Ectodermal cell (in vitro differentiated cells): ENCODE measurements around the gene HMHB1.

Experiments used
- H3K27ac ChIP-seq: 2 replicates; pipeline ENCODE4 v1.7.0; 2013; ENCODE audit warnings: mild to moderate bottlenecking, low read depth, low read length; ENCODE audit not compliant: insufficient read depth, poor library complexity, severe bottlenecking
- H3K27me3 ChIP-seq: 2 replicates; pipeline ENCODE4 v1.7.0; 2013; ENCODE audit warnings: mild to moderate bottlenecking, low read length; ENCODE audit not compliant: insufficient read depth, control insufficient read depth, poor library complexity, severe bottlenecking
- H3K36me3 ChIP-seq: one replicate; pipeline ENCODE4 v1.7.0; 2013; ENCODE audit warnings: low read length; ENCODE audit not compliant: control insufficient read depth, insufficient read depth
- H3K4me1 ChIP-seq: one replicate; pipeline ENCODE4 v1.7.0; 2013; ENCODE audit warnings: low read length; ENCODE audit not compliant: control insufficient read depth, insufficient read depth
- H3K4me3 ChIP-seq: 2 replicates; pipeline ENCODE4 v1.7.0; 2013; ENCODE audit warnings: low read depth, low read length, control low read depth; ENCODE audit not compliant: insufficient read depth
- H3K9me3 ChIP-seq: 2 replicates; pipeline ENCODE4 v1.7.0; 2013; ENCODE audit warnings: mild to moderate bottlenecking, low read length, moderate library complexity; ENCODE audit not compliant: control insufficient read depth
- WGBS, 2 experiments: methylation state at CpG; one replicate each; pipeline ENCODE4 v1.1.7; 2013; ENCODE audit warnings: missing lambda C conversion rate in 2 of 2; 5-methylcytosine and 5-hydroxymethylcytosine counted together

The HMHB1 gene

GRCh38 chr5:143779506-143779905 lies 32.5 kb upstream of the HMHB1 start:
- no peak overlapping the region for H3K4me3 ChIP-seq
- peaks cover 16% of the 10 kb centered on the region for H3K4me1 ChIP-seq
- WGBS, 2 experiments = 90 to 94% methylated on average over 2 of the region's 2 CpGs
- no peaks in the 10 kb centered on the region for H3K27me3 ChIP-seq
- H3K9me3 ChIP-seq = no peaks in the 10 kb centered on the region
- no peak overlapping the region for H3K27ac ChIP-seq
- H3K36me3 ChIP-seq = no peaks in the 10 kb centered on the region

DNA sequence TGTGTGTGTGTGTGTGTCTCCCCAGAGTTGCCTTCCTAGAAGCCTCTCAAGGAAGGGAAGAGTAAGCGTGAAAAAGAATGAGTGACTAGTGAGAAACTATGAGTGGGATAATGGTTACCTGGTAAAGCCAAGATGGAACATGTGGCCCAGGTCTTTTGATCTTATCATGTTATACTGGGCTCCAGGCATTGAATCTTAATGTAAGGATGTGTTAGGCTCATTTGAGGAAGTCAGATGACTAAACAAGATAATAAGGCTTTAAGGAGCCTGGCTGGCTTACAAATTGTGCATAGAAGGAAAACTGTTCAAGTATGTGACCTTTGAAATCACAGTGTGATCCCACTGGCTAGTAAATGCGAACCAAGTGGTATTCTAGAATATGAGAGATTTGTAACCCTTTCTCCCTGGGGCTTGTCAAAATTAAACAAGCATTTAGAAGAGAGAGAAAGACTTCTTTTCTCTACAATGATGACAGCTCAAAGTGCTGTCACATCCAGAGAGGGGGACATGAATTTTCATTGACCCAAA lies 29.9 kb upstream of the HMHB1 start:
- Histone ChIP-seq H3K27ac (peak overlapping the region; percentile 61), H3K36me3 (no peaks in the 10 kb centered on the region)
- 91 to 92% methylated on average over 2 of the region's 2 CpGs for whole genome bisulfite sequencing, 2 experiments

DNA sequence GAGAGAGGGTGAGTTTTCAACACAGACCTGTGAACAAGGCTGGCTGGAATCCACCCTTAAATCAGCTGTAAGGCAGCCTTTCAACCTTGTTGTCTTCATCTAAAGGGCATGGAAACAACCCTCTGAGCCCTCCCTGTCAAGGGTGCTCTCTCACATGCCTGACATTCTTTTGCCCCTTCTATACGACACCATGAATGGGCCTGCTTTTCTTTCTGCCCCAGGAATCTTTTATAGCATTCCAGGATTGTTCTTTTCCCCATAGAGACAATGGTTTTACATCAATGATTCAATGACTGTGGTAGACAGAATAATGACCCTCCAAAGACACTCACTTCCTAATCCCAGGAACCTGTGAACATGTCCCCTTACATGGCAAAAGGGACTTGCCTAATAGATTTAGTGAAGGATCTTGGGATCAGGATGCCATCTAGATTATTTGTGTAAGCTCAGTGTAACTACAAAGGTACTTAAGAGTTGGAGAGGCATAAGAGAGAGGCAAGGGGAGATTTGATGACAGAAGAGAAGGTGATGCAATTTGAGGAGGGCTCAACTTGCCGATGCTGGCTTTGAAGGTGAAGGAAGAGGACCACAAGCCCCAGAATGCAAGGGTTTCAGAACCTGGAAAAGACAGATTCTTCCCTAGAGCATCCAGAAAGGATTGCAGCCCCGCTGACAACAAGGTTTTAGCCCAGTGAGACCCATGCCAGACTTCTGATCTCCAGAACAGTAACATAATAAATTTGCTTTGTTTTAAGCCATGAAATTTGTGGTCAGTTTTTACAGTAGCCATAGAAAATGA lies 29.2 kb upstream of the HMHB1 start:
- Histone ChIP-seq H3K36me3 (no peaks in the 10 kb centered on the region), H3K27me3 (no peaks in the 10 kb centered on the region), H3K27ac (peak overlapping the region; percentile 61), H3K4me3 (no peak overlapping the region), H3K4me1 (peaks cover 16% of the 10 kb centered on the region), H3K9me3 (no peaks in the 10 kb centered on the region)
- 55 to 56% methylated on average over 3 of the region's 3 CpGs for WGBS, 2 experiments

More for the DNA sequence above, 29.9 kb upstream of the HMHB1 start:
- Histone ChIP-seq H3K4me3 (no peak overlapping the region), H3K9me3 (no peaks in the 10 kb centered on the region), H3K27me3 (no peaks in the 10 kb centered on the region), H3K4me1 (peaks cover 16% of the 10 kb centered on the region)

- H3K4me1 ChIP-seq = peaks cover 9% of the 10 kb centered on the region
- H3K36me3 ChIP-seq = no peaks in the 10 kb centered on the region
- no peaks in the 10 kb centered on the region for H3K9me3 ChIP-seq
- no peak overlapping the region for H3K27ac ChIP-seq
- 85 to 91% methylated on average over 1 of the region's 1 CpG for WGBS, 2 experiments
- H3K4me3 ChIP-seq = no peak overlapping the region
- no peaks in the 10 kb centered on the region for H3K27me3 ChIP-seq
Measured at GRCh38 chr5:143788401-143788800, 23.6 kb upstream of the HMHB1 start.

- no peak overlapping the region for H3K4me3 ChIP-seq
- 91 to 92% methylated on average over 2 of the region's 2 CpGs for WGBS, 2 experiments
- H3K9me3 ChIP-seq = no peaks in the 10 kb centered on the region
- H3K36me3 ChIP-seq = no peaks in the 10 kb centered on the region
- no peak overlapping the region for H3K27ac ChIP-seq
- peaks cover 9% of the 10 kb centered on the region for H3K4me1 ChIP-seq
- H3K27me3 ChIP-seq = no peaks in the 10 kb centered on the region
Measured at GRCh38 chr5:143790457-143791112, 21.4 kb upstream of the HMHB1 start.

DNA sequence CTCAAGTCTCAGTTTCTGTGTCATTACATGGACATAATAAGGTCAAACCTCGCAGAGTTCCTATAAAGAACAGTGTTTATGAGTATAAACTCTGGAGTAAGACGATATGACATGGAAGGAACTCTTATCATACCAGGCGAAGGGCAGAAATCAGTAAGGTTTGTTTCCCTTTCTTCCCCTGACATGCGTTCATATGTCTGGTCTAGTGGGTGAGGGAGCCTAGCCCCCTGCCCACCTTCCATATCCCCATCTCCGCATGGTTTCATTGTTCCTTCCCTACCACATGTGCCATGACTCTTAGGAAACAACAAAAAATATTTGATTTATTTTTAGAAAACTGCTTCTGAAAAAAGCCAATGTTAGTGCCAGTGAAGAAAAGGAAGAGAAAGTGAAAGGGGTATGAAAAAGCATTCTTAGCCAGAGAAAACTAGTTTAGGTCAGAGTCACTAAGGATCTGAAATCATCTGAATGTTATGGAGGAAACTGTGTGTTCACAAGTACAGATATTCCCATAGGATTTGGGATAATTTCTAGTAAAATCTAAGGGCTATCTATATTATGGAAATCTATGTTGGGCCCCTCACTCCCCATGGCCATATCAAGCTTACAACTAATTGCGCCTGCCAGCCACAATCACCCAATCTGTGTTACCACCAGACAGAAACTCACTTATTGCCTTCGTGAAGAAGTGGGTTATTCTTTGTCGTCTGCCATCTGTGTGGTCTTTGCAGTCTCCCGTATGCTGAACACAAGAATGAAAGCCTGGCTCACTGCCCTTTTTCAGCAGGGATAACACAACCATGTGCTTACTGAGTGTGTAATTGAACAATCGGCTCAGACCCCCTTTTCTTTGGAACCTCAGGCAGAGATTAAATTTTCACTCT lies 19.9 kb upstream of the HMHB1 start:
- Histone ChIP-seq H3K4me3 (no peak overlapping the region), H3K27ac (no peak overlapping the region), H3K27me3 (no peaks in the 10 kb centered on the region), H3K36me3 (no peaks in the 10 kb centered on the region), H3K4me1 (peaks cover 9% of the 10 kb centered on the region), H3K9me3 (no peaks in the 10 kb centered on the region)
- WGBS, 2 experiments = 84 to 85% methylated on average over 9 to 10 of the region's 10 CpGs

GRCh38 chr5:143793249-143793648 lies 18.7 kb upstream of the HMHB1 start:
- H3K9me3 ChIP-seq = no peaks in the 10 kb centered on the region
- no peak overlapping the region for H3K27ac ChIP-seq
- H3K27me3 ChIP-seq = no peaks in the 10 kb centered on the region
- peaks cover 9% of the 10 kb centered on the region for H3K4me1 ChIP-seq
- 57 to 69% methylated on average over 1 to 2 of the region's 2 CpGs for WGBS, 2 experiments
- no peak overlapping the region for H3K4me3 ChIP-seq
- H3K36me3 ChIP-seq = no peaks in the 10 kb centered on the region

GRCh38 chr5:143796125-143796524 lies 15.8 kb upstream of the HMHB1 start:
- Histone ChIP-seq H3K4me1 (peaks cover 9% of the 10 kb centered on the region), H3K27ac (no peak overlapping the region), H3K36me3 (no peaks in the 10 kb centered on the region), H3K27me3 (no peaks in the 10 kb centered on the region), H3K4me3 (no peak overlapping the region), H3K9me3 (no peaks in the 10 kb centered on the region)
- 85 to 96% methylated on average over 3 to 4 of the region's 4 CpGs for WGBS, 2 experiments

DNA sequence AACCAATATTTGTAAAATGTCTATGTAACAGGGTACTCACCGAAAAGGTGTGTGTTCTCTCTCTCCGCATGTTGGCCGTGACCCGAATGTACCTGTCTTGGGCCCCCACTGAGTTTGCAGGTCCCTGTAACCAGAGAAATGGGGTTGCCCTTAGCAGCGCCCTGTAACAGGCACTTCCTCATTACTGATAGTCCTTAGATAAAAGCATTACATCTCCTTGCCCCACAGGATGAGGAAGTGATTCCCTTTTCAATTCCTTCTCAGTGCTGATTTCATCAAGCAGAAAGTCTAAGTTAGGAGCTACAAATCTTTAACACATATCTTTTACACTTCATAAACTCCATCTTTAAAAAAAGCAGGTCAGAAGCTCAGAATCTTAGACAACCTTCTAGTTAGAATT lies 15.2 kb upstream of the HMHB1 start:
- Histone ChIP-seq H3K4me3 (no peak overlapping the region), H3K27ac (no peak overlapping the region), H3K27me3 (no peaks in the 10 kb centered on the region), H3K4me1 (peaks cover 9% of the 10 kb centered on the region), H3K9me3 (no peaks in the 10 kb centered on the region), H3K36me3 (no peaks in the 10 kb centered on the region)
- WGBS, 2 experiments = 94 to 95% methylated on average over 5 of the region's 5 CpGs

GRCh38 chr5:143800715-143801114 lies 11.2 kb upstream of the HMHB1 start:
- no peak overlapping the region for H3K27ac ChIP-seq
- no peaks in the 10 kb centered on the region for H3K4me1 ChIP-seq
- no peaks in the 10 kb centered on the region for H3K27me3 ChIP-seq
- no peak overlapping the region for H3K4me3 ChIP-seq
- 91 to 93% methylated on average over 2 of the region's 2 CpGs for WGBS, 2 experiments
- no peaks in the 10 kb centered on the region for H3K9me3 ChIP-seq
- H3K36me3 ChIP-seq = no peaks in the 10 kb centered on the region
